HepG2 (cell line): ENCODE data around the gene MYCBPAP. TPM values are rescaled to one million over a fixed set of nuclear protein-coding genes. Genes with fewer than 3 reads are reported as not detected.
A peak's percentile ranks its signal among the peaks of the same experiment; 100 is the strongest.

Source experiments
- IKZF1 ChIP-seq: fragments of 450-650 bp; IDR thresholded peaks from 2 replicates; pipeline ENCODE4 v1.7.1; 2016
- JDP2 ChIP-seq: sonication (generic); formaldehyde crosslinking; IDR thresholded peaks from 2 replicates; pipeline ENCODE4 v1.8.1; 2022; ENCODE audit warnings: missing genetic modification reagents, borderline replicate concordance
- MEIS2 ChIP-seq: sonication (generic); formaldehyde crosslinking; IDR thresholded peaks from 2 replicates; pipeline ENCODE4 v1.9.0; 2021; ENCODE audit warnings: mild to moderate bottlenecking, missing genetic modification reagents
- PHF5A ChIP-seq: IDR thresholded peaks from one replicate; pipeline ENCODE4 v1.6.1; 2018; ENCODE audit warnings: low read depth, missing genetic modification reagents; ENCODE audit not compliant: unreplicated experiment
- RFXANK ChIP-seq: IDR thresholded peaks from 2 replicates; pipeline ENCODE4 v1.6.1; 2016
- SCMH1 ChIP-seq: sonication (generic); formaldehyde crosslinking; IDR thresholded peaks from 2 replicates; pipeline ENCODE4 v1.9.0; 2021; ENCODE audit warnings: missing genetic modification reagents, mild to moderate bottlenecking, borderline replicate concordance
- SNAPC4 ChIP-seq: sonication (generic); formaldehyde crosslinking; IDR thresholded peaks from 2 replicates; pipeline ENCODE4 v1.4.0; 2020; ENCODE audit warnings: mild to moderate bottlenecking, missing genetic modification reagents
- TBP ChIP-seq: sonication (generic); formaldehyde crosslinking; IDR thresholded peaks from 2 replicates; pipeline ENCODE4 v1.5.0; 2020; ENCODE audit warnings: missing genetic modification reagents
- THAP8 ChIP-seq: sonication (generic); formaldehyde crosslinking; IDR thresholded peaks from 2 replicates; pipeline ENCODE4 v1.5.1; 2020; ENCODE audit warnings: missing genetic modification reagents, mild to moderate bottlenecking, borderline replicate concordance
- ZNF18 ChIP-seq: sonication (generic); formaldehyde crosslinking; IDR thresholded peaks from 2 replicates; pipeline ENCODE4 v1.8.0; 2022; ENCODE audit warnings: mild to moderate bottlenecking, missing genetic modification reagents; ENCODE audit not compliant: insufficient replicate concordance
- ZNF224 ChIP-seq: sonication (generic); formaldehyde crosslinking; IDR thresholded peaks from 2 replicates; pipeline ENCODE4 v1.5.0; 2020; ENCODE audit warnings: mild to moderate bottlenecking, missing genetic modification reagents
- ZNF225 ChIP-seq: sonication (generic); formaldehyde crosslinking; IDR thresholded peaks from 2 replicates; pipeline ENCODE4 v1.4.0; 2020; ENCODE audit warnings: mild to moderate bottlenecking, missing genetic modification reagents
- ZNF230 ChIP-seq: sonication (generic); formaldehyde crosslinking; IDR thresholded peaks from 2 replicates; pipeline ENCODE4 v1.4.0; 2020; ENCODE audit warnings: mild to moderate bottlenecking, missing genetic modification reagents
- ZNF704 ChIP-seq: sonication (generic); formaldehyde crosslinking; IDR thresholded peaks from 2 replicates; pipeline ENCODE4 v1.8.1; 2023; ENCODE audit warnings: mild to moderate bottlenecking, inconsistent platforms, moderate library complexity, missing genetic modification reagents, borderline replicate concordance
- ZNF782 ChIP-seq: sonication (generic); formaldehyde crosslinking; IDR thresholded peaks from 2 replicates; pipeline ENCODE4 v1.4.0; 2020; ENCODE audit warnings: missing genetic modification reagents, mild to moderate bottlenecking, borderline replicate concordance
- ZSCAN29 ChIP-seq: sonication (generic); formaldehyde crosslinking; conservative IDR thresholded peaks from 2 replicates; pipeline ENCODE4 v1.4.0; 2020; ENCODE audit warnings: mild to moderate bottlenecking, missing genetic modification reagents
- polyA plus RNA-seq, 8 experiments: library from polyadenylated mRNA; depleted of rRNA in 3 of 8; stranded (reverse) in 7 of 8; unstranded in 1 of 8; fragments of >200 nt; fragmentation: Illumina TruSeq in 4 of 8; extraction: Trizol in 4 of 8; gene quantifications; 2 replicates each; pipeline versions ENCODE4 v1.2.1 to v1.2.3, GENCODE V29; 2011 to 2016; ENCODE audit warnings: low read depth in 4 of 8, missing spikeins in 1 of 8, mixed read lengths in 1 of 8; ENCODE audit not compliant: insufficient read depth in 1 of 8
- total RNA-seq, 5 experiments: library from RNA; depleted of rRNA; stranded (reverse); fragments of >200 nt; fragmentation: Illumina TruSeq; extraction: Trizol; gene quantifications; 2 replicates each; pipeline ENCODE4 v1.2.3, GENCODE V29; 2016; ENCODE audit warnings: low read depth in 1 of 5

MYCBPAP gene
- total and polyA plus RNA-seq, 2 of the 13 experiments (the other 11 are each of a cell fraction or from before 2014, with no cell fraction given): 0.22 to 0.24 TPM

- TF ChIP-seq SCMH1 (CRISPR knock-in tag) (no peak), MEIS2 (CRISPR knock-in tag) (peak; percentile 93), ZNF230 (CRISPR knock-in tag) (peak; percentile 94), IKZF1 (no peak), PHF5A (CRISPR knock-in tag) (peak; percentile 87), ZNF18 (CRISPR knock-in tag) (peak; percentile 71), ZNF704 (CRISPR knock-in tag) (0 out of 2 replicates have a peak, but pooled peaks have one; percentile 82), JDP2 (CRISPR knock-in tag) (no peak), THAP8 (0 out of 2 replicates have a peak, but pooled peaks have one; percentile 30), SNAPC4 (CRISPR knock-in tag) (peak; percentile 58; the same call in 1 of the 2 replicates), ZSCAN29 (CRISPR knock-in tag) (peak; percentile 91), TBP (CRISPR knock-in tag) (0 out of 2 replicates have a peak, but pooled peaks have one; percentile 11), ZNF782 (peak; percentile 91), ZNF225 (CRISPR knock-in tag) (peak; percentile 55; the same call in 1 of the 2 replicates), RFXANK (no peak), ZNF224 (CRISPR knock-in tag) (peak; percentile 97)
These were observed 29.6 kb upstream of the MYCBPAP start, which contains the start of gene RSAD1 (continued) for GRCh38 chr17:50478391-50479381.
